DND-41 (cell line): Measurements from ENCODE around the gene CTCF.

Experiments used
- CTCF ChIP-seq: IDR thresholded peaks from 2 replicates; pipeline ENCODE4 v1.5.1; 2012; ENCODE audit warnings: borderline replicate concordance, low read length, moderate library complexity, mild to moderate bottlenecking; ENCODE audit not compliant: poor library complexity, severe bottlenecking; ENCODE audit errors: extremely low read depth
- EZH2 ChIP-seq: IDR thresholded peaks from 3 replicates; pipeline ENCODE4 v1.6.1; 2012; ENCODE audit warnings: borderline replicate concordance, low read depth, mild to moderate bottlenecking, moderate library complexity, low read length, inconsistent platforms; ENCODE audit not compliant: severe bottlenecking

DNA sequence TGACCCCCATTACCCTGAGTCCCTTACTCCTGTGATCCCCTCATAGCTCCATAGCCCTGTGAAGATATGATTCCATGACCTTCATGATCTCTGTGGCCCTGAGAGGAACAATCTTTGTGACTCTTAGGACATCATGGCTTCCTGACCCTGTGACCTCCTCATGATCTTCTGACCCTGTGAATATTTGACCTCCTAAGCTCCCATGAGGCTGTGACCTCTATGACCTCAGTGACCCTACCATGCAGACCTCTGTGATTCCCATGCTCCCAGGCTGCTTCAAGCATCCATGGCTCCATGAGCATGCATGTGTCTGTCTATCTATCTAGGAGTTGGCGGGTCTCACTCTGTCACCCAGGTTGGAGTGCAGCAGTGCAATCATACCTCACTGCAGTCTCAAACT, 21.6 kb upstream of the CTCF start:
- TF ChIP-seq CTCF (no peak), EZH2 (no peak)
